GM19023 (cell line): ENCODE measurements around the gene RXYLT1.
"Not testable (repeated sequence)": the region's sequence is repeated elsewhere in the genome, so short reads cannot be mapped to it uniquely, and the experiment has no call there.

Experiments used
- ATAC-seq: cut with Tn5 transposase; IDR thresholded peaks from one replicate; pipeline ENCODE4 v1.9.1; 2021; ENCODE audit warnings: mild to moderate bottlenecking, moderate library complexity; ENCODE audit not compliant: unreplicated experiment

Gene RXYLT1

DNA sequence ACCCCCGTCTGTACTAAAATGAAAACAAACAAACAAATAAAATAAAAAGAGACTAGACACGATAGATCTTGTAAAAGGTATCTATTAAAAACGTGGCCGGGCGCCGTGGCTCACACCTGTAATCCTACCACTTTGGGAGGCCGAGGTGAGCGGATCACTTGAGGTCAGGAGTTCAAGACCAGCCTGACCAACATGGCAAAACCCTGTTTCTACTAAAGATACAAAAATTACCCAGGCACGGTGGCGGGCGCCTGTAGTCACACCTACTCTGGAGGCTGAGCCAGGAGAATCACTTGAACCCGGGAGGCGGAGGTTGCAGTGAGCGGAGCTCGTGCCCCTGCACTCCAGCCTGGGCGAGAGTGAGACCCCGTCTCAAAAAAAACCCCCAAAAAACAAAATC, 63.0 kb downstream of the RXYLT1 start:
- ATAC-seq, result not testable (repeated sequence)

DNA sequence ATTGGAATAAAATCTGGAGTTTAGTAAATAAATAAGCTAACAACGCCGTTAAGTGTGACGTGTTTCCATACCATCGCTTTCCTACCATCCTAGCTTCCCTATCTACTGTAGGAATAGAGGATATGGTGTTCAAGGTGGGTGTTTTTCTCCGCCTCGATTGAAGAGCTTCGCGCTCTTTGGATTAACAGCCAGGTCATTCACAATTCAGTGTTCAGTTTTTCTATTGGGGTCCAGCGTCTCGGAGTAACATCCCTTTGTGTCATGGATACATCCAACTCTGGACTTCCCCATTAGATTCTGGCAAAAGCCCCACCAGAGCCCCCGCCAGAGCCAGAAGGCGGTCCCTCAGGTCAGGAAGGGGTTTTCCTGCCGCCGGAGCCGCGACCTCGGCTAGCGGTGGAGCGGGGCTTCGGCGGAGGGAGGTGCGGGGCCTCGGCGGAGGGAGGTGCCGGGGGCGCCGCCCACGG, 63.6 kb downstream of the RXYLT1 start:
- ATAC-seq, result no peak

DNA sequence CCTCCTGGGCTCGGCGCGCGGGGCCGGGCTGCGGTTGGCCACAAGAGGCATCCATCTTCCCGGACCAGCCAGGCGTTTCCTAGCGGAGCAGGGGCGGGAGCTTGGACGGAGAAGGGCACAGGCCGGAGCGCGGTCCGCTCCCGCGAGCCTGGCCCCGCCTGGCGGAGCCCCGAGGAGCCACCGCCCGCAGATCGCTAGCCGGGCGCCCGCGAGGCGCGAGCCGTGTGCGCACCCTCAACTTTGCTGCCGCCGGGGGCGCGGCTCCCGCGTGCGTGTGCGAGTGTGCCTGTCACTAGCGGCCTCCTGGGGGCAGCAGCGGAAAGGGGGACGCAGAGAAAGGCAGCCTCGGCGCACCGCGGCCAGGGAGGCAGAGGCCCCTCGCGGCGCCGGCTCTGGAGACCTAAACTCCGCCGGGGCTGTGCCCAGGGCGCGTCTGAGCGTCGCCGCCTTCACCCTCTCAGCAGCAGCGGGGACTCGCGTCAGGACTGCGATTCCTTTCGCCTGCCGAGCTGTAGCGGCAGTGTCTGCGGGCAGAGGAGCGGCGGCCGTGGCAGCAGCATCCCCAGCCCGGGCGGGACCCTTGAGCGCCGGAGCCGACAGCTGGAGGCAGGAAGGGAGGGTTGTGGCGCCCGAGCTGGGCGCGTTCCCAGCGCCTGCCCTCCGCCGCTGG, 64.1 kb downstream of the RXYLT1 start:
- ATAC-seq, result peak; percentile 95

DNA sequence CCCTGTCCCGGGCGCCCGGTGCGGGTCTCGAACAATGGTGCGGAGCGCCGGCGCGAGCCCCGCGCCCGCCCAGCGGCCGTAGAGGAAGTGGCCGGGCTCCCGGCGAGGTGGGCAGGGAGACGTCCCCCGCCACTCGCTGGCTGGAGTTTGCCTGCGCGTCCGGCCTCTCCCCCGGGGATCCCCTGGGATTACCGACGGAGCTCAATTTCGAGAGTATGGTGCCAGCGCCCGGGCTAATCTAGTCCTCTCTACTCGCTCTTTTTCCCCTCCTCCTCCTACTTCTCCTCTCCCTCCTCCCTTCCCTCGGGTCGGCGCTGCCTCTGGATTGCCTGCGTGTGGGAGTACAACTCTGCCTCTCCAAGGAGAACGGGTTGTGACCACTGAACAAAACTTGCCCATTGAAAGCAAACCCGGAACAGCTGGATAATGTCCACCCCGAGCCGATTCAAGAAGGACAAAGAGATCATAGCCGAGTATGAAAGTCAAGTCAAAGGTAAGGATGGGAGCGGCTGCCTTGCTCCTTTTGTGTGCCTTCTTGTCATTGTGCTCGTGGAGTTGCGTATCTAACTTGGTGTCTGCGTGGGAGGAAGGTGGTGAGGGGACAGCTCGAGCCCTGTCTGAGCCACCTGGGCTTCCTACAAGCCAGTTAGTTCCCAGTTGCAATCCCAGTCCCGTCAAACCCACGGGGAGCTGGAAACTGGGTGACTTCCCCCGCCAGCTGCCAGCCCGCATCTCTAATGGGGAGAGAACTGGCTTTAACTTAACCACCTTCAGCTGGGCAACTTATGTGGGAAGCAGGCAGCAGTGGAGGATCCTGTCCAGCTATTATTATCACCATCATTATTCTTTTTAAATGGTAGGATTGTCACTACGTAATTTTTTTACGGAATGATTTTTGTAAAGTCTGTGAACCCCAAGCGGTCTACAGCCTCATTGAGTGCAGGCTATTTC, 65.0 kb downstream of the RXYLT1 start, which contains the start of gene SRGAP1:
TSS of gene SRGAP1 (plus strand) at position 310 of the 951 bp plus-strand sequence. CDS start at position 427, 117 bp downstream.
- peak; percentile 24 for ATAC-seq

DNA sequence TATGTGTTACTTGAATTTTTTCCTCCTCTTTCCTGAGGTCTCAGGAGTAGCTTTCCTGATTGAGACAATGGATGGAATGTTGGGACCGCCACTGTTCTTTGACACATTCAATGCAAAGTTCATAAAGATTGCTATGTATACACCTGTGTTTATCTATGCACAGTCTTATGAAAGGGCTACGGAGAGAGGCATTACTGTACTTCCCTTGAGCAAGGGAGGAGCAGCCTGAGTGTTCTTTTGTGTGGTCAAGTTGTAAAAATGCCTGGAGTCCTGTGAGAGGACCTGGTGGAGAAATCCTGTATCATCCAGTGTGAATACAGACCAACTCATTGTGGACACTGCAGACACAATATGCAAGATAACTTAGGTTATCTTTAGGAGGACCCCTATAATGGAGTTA, 66.0 kb downstream of the RXYLT1 start:
- ATAC-seq, result no peak

DNA sequence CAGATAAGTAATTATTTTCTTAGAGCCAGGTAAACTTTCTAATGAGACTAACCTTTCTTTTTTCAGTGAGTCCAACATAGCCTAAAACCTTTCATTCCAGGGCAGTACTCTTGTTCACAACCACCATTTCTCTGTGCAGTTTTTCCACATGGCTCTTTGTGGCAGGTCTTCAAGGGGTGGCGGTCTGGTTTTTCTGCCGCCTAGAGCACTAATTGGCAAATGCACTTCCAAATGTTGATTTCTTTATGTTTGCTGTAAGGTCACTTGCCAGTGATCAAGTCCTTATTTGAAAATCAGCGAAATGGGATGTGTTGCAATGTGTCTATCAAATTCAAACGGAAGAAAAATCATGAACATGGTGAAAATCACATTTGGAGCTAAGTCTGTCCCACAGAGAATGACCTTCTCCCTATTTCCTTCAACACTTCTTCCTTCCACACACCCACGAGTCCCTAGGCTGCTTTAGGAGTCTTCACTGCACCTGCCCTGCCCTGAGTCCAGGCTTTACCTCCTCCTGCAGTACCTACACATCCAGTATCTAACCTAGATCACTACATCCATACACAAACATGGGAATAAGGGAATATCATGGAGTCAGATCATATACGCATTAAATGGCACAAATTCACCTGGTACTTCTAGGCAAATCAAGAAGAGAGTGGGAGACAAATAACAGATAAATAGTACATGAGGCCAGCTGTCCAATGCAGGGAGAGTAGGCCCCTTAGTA, 66.7 kb downstream of the RXYLT1 start:
- ATAC-seq, result no peak

DNA sequence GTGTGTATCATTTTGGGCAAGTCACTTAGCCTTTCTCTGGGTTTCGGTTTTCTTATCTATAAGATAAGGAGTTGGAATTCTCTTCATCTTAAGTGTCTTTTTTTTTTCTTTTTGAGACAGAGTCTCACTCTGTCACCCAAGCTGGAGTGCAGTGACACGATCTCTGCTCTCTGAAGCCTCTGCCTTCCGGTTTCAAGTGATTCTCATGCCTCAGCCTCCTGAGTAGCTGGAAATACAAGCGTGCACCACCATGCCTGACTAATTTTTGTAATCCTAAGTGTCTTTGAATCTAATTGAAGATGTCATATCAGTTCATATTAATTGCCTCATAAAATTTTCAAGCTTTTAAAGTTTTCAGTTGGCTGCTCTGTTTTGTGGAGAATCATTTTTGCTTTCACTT, 68.7 kb downstream of the RXYLT1 start:
- ATAC-seq, result no peak

DNA sequence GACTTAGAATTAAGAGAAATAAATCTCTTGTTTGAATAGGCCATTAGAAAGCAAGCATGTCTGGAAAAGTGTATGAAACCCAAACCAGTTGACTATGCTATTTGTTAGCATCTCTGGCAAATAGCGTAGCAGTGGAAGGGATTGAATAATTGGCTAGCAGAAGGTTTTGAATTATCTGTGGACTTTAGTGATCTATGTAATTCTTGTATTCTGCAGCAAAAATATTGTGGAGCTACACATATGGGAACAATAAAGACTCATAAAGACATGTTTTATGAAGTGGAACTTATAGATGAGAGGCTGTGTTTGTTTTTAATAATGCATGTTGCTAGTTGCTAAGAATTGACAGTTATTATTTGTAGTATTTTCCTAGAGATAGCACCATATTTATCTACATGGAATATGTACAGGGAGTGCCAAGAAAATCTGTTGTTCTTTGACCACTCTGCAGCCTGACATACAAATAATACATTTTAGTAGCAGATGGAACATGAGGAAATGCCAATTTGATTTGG, 69.5 kb downstream of the RXYLT1 start:
- ATAC-seq, result no peak

DNA sequence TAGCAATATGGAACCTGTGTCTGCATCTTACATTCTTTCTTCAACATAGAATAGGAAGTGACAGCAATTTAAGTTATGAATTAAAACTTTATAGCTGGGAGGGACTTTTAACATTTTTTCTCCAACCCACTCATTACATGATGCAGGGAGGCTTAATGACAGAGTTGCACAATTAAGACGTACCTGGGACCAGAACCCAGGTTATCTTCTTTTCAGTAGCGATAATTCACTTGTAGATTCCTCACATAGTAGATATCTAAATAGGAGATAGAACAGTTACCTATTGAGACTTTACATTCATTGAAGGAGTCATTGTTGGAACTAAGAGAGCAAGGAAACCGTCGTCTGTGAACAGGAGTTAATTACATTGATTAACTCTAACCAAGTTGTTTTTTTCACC, 69.9 kb downstream of the RXYLT1 start:
- ATAC-seq, result no peak

DNA sequence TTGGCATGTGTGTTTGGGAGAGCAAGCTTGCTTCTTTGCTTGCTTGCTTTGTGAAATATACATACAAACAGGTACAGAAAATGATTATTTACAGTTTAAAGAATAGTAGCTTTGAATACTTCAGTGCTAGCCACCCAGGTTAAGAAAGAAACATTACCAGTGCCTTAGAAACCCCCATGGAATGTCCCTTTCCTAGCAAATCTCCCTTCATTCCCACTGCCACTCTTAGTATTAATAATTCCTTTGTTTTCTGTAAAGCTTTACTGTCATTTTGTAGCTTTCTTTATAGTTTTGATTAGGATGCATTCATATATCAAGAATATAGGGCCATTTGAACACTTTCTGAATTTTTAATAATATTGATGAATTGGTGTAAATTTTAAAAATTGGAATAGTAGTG, 74.3 kb downstream of the RXYLT1 start:
- no peak for ATAC-seq

DNA sequence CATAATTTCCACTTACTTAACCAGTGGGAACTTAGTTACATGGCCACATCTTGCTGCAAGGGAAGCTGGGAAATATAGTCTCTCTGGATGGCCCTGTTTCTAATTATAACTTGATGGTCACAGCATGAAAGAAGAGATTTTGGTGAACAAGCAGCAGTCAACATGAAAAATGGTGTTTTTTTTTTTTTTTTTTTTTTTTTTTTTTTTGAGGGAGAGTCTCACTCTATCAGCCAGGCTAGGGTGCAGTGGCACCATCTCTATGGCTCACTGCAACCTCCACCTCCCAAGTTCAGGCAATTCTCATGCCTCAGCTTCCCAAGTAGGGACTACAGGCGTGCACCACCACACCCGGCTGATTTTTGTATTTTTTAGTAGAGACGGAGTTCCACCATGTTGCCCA, 75.6 kb downstream of the RXYLT1 start:
- ATAC-seq, result no peak

DNA sequence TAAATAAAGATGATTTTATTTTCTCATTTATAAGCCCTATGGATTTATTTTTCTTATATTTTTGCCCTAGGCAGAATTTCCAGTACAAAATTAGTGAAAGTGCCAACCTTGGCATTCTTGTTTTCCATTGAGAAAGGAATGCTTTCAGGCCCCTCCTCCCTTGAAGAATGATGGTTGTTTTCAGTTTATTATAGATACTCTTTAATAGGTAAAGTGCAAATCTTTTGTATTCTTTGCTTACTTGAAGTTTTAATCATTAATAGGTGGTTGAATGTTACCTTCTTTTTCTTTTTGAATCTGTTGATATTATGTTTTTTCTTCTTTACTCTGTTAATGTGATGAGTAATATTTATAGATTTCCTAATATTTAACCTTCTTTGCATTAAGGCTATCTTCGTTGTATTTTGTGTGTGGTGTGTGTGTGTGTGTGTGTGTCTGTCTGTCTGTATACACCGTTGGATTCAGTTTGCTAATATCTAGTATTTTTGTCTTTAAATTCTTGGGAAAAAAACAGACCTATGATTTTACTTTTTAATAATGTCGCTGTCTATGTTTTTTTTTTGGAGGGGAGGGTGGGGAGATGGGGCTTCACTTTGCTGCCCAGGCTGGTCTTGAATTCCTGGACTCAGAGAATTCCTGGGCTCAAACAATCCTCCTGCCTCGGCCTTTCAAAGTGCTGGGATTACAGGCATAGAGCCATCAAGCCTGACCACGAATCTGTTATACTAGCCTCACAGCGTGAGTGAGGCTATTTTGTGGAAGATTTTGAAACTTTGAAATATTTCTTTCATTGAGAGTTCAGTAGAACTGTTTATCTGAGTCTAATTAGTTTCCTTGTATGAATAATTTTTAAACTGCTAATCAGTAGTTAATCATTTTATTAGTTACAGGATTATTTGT, 78.3 kb downstream of the RXYLT1 start:
- ATAC-seq, result no peak
